Right atrium auricular region (tissue), 2 donors: ENCODE data around the gene SNX33. TPM values are rescaled to one million over a fixed set of nuclear protein-coding genes. Genes with fewer than 3 reads are reported as not detected.
A peak's percentile ranks its signal among the peaks of the same experiment; 100 is the strongest.
"Not testable (repeated sequence)": the region's sequence is repeated elsewhere in the genome, so short reads cannot be mapped to it uniquely, and the experiment has no call there.

Experiments used
- DNase-seq: peaks from one replicate; pipeline ENCODE4 v3.0.0-alpha.2; 2019; ENCODE audit warnings: low spot score
- H3K27ac ChIP-seq, 2 donors: fragments of 200-600 bp; sonication (generic); 1 replicate in 1 of 2; 2 replicates in 1 of 2; pipeline ENCODE4 v1.5.1; 2016 to 2019
- H3K27me3 ChIP-seq, 2 donors: fragments of 200-600 bp; sonication (generic); one replicate each; pipeline versions ENCODE4 v1.5.1 to v1.6.0; 2017 to 2019
- H3K36me3 ChIP-seq: fragments of 200-600 bp; sonication (generic); one replicate; pipeline ENCODE4 v1.5.1; 2016
- H3K4me1 ChIP-seq, 2 donors: fragments of 200-600 bp; sonication (generic); one replicate each; pipeline versions ENCODE4 v1.5.1 to v1.6.0; 2017 to 2019
- H3K4me3 ChIP-seq, 2 donors: fragments of 200-600 bp; sonication (generic); 1 replicate in 1 of 2; 2 replicates in 1 of 2; pipeline ENCODE4 v1.5.1; 2017 to 2019; ENCODE audit warnings: mild to moderate bottlenecking in 1 of 2, moderate library complexity in 1 of 2
- H3K9me3 ChIP-seq, 2 donors: fragments of 200-600 bp; sonication (generic); one replicate each; pipeline ENCODE4 v1.5.1; 2019
- CTCF ChIP-seq, 2 donors: fragments of 200-600 bp; sonication (generic); IDR thresholded peaks; one replicate each; pipeline ENCODE4 v1.5.1; 2019; ENCODE audit warnings: antibody characterized with exemption in 2 of 2
- total RNA-seq, 2 donors: library from RNA; depleted of rRNA; stranded (reverse); fragments of >200 nt; gene quantifications; one replicate each; pipeline ENCODE4 v1.1.0, GENCODE V29; 2016

SNX33 gene
- total RNA-seq, 2 donors from 2014 or later: 10.3 to 20.5 TPM

- not testable (repeated sequence) for H3K27me3 ChIP-seq, H3K4me3 ChIP-seq, H3K27ac ChIP-seq, H3K9me3 ChIP-seq
- peaks cover 0 to 10% of the 10 kb centered on the region in 2 donors for H3K4me1 ChIP-seq
- TF ChIP-seq CTCF (IDR thresholded peaks at IDR 0.05): peak; percentile 78 to 86
- peak; percentile 77 for DNase-seq
- peaks cover 60% of the 10 kb centered on the region for H3K36me3 ChIP-seq
These were observed 36.1 kb downstream of the SNX33 start for GRCh38 chr15:75683646-75684312.

GRCh38 chr15:75684648-75685047, 36.9 kb downstream of the SNX33 start:
- TF ChIP-seq CTCF (IDR thresholded peaks at IDR 0.05): no peak
- Histone ChIP-seq H3K27ac (no peak overlapping the region), H3K4me1 (peaks cover 0 to 10% of the 10 kb centered on the region in 2 donors), H3K36me3 (peaks cover 64% of the 10 kb centered on the region), H3K9me3 (no peaks in the 10 kb centered on the region), H3K27me3 (no peaks in the 10 kb centered on the region), H3K4me3 (no peak overlapping the region)
- DNase-seq: no peak

DNA sequence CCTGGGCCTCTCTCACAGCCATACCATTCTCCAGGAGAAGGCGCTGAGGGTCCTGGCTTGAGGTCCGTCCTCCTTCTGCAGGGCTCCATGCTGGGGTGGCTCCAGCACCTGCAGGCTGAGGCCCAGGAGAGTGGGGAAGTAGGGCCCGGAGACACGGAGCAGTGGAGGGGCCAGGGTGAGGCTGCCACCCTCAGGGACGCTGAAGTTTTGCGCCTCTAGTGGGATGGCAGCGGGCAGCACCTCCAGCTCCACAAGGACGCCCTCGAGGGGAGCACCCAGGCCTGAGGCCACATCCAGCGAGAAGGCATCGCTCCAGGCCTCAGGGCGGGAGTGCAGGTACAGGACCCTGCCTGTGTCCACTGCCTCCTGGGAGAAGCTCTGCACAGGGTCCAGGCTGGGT, 37.5 kb downstream of the SNX33 start:
- no peak for TF ChIP-seq CTCF (IDR thresholded peaks at IDR 0.05)
- Histone ChIP-seq H3K4me3 (no peak overlapping the region), H3K27me3 (no peaks in the 10 kb centered on the region), H3K4me1 (peaks cover 0 to 10% of the 10 kb centered on the region in 2 donors), H3K9me3 (no peaks in the 10 kb centered on the region), H3K36me3 (peaks cover 61% of the 10 kb centered on the region), H3K27ac (no peak overlapping the region)
- no peak for DNase-seq

GRCh38 chr15:75686212-75686642, 38.5 kb downstream of the SNX33 start:
- TF ChIP-seq CTCF (IDR thresholded peaks at IDR 0.05): peak; percentile 84 to 92
- Histone ChIP-seq H3K36me3 (peaks cover 63% of the 10 kb centered on the region), H3K4me1 (peaks cover 0 to 10% of the 10 kb centered on the region in 2 donors)
- peak; percentile 80 for DNase-seq
- H3K9me3 ChIP-seq, H3K27ac ChIP-seq, H3K27me3 ChIP-seq, H3K4me3 ChIP-seq: not testable (repeated sequence)

- Histone ChIP-seq H3K4me3 (no peak overlapping the region), H3K9me3 (no peaks in the 10 kb centered on the region), H3K27ac (no peak overlapping the region), H3K36me3 (peaks cover 67% of the 10 kb centered on the region), H3K27me3 (no peaks in the 10 kb centered on the region), H3K4me1 (peaks cover 0 to 10% of the 10 kb centered on the region in 2 donors)
- no peak for DNase-seq
- TF ChIP-seq CTCF (IDR thresholded peaks at IDR 0.05): no peak
These were observed 40.0 kb downstream of the SNX33 start for GRCh38 chr15:75687486-75688277.
